Hepatocyte (in vitro differentiated cells): Measurements from ENCODE around the gene NKD1. TPM values are rescaled to one million over a fixed set of nuclear protein-coding genes. Genes with fewer than 3 reads are reported as not detected.

Experiments used
- DNase-seq: peaks from one replicate; pipeline ENCODE4 v3.0.0-alpha.2; 2016; ENCODE audit warnings: low spot score
- H2AFZ ChIP-seq: fragments of 200-600 bp; sonication (generic); 2 replicates; pipeline ENCODE4 v1.6.0; 2016; ENCODE audit warnings: antibody characterized with exemption, mild to moderate bottlenecking
- H3K27ac ChIP-seq: fragments of 200-600 bp; sonication (generic); 2 replicates; pipeline ENCODE4 v1.5.1; 2016; ENCODE audit warnings: mild to moderate bottlenecking
- H3K27me3 ChIP-seq: fragments of 200-600 bp; sonication (generic); 2 replicates; pipeline ENCODE4 v1.6.1; 2016
- H3K36me3 ChIP-seq: fragments of 200-600 bp; sonication (generic); replicated peaks from 2 replicates; pipeline ENCODE4 v1.5.1; 2016; ENCODE audit warnings: low read depth; ENCODE audit not compliant: insufficient read depth
- H3K4me1 ChIP-seq: fragments of 200-600 bp; sonication (generic); 2 replicates; pipeline ENCODE4 v1.5.1; 2016; ENCODE audit warnings: mild to moderate bottlenecking, moderate library complexity; ENCODE audit not compliant: insufficient read depth
- H3K4me2 ChIP-seq: fragments of 200-600 bp; sonication (generic); 2 replicates; pipeline ENCODE4 v1.6.0; 2016
- H3K4me3 ChIP-seq: fragments of 200-600 bp; sonication (generic); 2 replicates; pipeline ENCODE4 v1.5.1; 2016; ENCODE audit warnings: mild to moderate bottlenecking
- H3K79me2 ChIP-seq: fragments of 200-600 bp; sonication (generic); 2 replicates; pipeline ENCODE4 v1.6.0; 2017; ENCODE audit warnings: mild to moderate bottlenecking
- H3K9me2 ChIP-seq: fragments of 200-600 bp; sonication (generic); replicated peaks from 2 replicates; pipeline ENCODE4 v1.6.0; 2017; ENCODE audit warnings: mild to moderate bottlenecking; ENCODE audit not compliant: insufficient read depth
- H3K9me3 ChIP-seq: fragments of 200-600 bp; sonication (generic); 2 replicates; pipeline ENCODE4 v1.5.1; 2016; ENCODE audit warnings: low read depth, mild to moderate bottlenecking
- H4K20me1 ChIP-seq: fragments of 200-600 bp; sonication (generic); 2 replicates; pipeline ENCODE4 v1.6.0; 2016; ENCODE audit warnings: mild to moderate bottlenecking; ENCODE audit not compliant: insufficient read depth, poor library complexity, severe bottlenecking
- EZH2 ChIP-seq: fragments of 200-600 bp; sonication (generic); IDR thresholded peaks from 2 replicates; pipeline ENCODE4 v1.6.1; 2016; ENCODE audit warnings: antibody characterized with exemption, mild to moderate bottlenecking, borderline replicate concordance
- EZH2phosphoT487 ChIP-seq: fragments of 200-600 bp; sonication (generic); IDR thresholded peaks from one replicate; pipeline ENCODE4 v1.6.1; 2018; ENCODE audit warnings: antibody characterized with exemption, mild to moderate bottlenecking, low read depth, moderate library complexity; ENCODE audit not compliant: unreplicated experiment, severe bottlenecking
- WGBS: methylation state at CpG from one replicate; pipeline ENCODE4 v1.1.6; 2016; ENCODE audit warnings: low lambda C conversion rate; ENCODE audit errors: missing lambda C conversion rate; 5-methylcytosine and 5-hydroxymethylcytosine counted together
- polyA plus RNA-seq: library from polyadenylated mRNA; unstranded; fragments of >200 nt; fragmentation: Nextera tagmentation; extraction: Ambion mirVana; gene quantifications from 2 replicates; pipeline ENCODE4 v1.2.1, GENCODE V29; 2016
- total RNA-seq: library from RNA; depleted of rRNA; stranded (reverse); fragments of >200 nt; gene quantifications from 2 replicates; pipeline ENCODE4 v1.2.3, GENCODE V29; 2014
- TF ChIP-seq, protein P1 (sequence below): fragments of 200-600 bp; sonication (generic); IDR thresholded peaks from 2 replicates; pipeline ENCODE4 v1.5.1; 2016; ENCODE audit warnings: antibody characterized with exemption, mild to moderate bottlenecking; ENCODE audit not compliant: poor library complexity

Gene NKD1
- total and polyA plus RNA-seq, 2 experiments from 2014 or later, result 5.9 to 26.3 TPM

DNA sequence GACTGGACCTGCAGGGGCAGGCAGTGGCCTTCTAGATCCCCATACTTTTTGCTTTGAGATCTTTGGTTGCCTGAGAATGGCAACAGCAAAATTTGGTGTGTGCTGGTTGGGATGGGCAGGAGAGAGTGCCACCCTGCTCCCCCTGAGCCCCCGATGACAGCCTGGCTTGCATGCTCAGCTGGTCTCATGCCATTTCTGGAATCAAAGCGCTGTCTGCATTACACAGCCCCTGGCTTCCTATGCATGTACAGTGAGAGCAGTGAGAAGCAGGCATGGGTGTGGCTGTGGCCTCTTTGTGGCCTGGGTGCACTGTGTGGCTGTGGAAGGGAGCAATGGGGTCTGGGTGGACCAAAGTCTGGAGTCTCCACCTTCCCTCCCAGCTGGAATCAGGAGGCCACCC, 47.7 kb downstream of the NKD1 start:
- H3K27me3 ChIP-seq, result no peaks in the 10 kb centered on the region
- H3K4me1 ChIP-seq, result peaks cover 9% of the 10 kb centered on the region
- H2AFZ ChIP-seq, result no peak overlapping the region
- DNase-seq, result no peak
- no peak overlapping the region for H3K4me3 ChIP-seq
- no peaks in the 10 kb centered on the region for H3K9me2 ChIP-seq
- no peaks in the 10 kb centered on the region for H3K79me2 ChIP-seq
- TF ChIP-seq EZH2 (no peak), EZH2phosphoT487 (no peak)
- TF ChIP-seq, protein P1, sequence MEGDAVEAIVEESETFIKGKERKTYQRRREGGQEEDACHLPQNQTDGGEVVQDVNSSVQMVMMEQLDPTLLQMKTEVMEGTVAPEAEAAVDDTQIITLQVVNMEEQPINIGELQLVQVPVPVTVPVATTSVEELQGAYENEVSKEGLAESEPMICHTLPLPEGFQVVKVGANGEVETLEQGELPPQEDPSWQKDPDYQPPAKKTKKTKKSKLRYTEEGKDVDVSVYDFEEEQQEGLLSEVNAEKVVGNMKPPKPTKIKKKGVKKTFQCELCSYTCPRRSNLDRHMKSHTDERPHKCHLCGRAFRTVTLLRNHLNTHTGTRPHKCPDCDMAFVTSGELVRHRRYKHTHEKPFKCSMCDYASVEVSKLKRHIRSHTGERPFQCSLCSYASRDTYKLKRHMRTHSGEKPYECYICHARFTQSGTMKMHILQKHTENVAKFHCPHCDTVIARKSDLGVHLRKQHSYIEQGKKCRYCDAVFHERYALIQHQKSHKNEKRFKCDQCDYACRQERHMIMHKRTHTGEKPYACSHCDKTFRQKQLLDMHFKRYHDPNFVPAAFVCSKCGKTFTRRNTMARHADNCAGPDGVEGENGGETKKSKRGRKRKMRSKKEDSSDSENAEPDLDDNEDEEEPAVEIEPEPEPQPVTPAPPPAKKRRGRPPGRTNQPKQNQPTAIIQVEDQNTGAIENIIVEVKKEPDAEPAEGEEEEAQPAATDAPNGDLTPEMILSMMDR, result no peak
- H4K20me1 ChIP-seq, result no peaks in the 10 kb centered on the region
- no peaks in the 10 kb centered on the region for H3K9me3 ChIP-seq
- H3K4me2 ChIP-seq, result no peak overlapping the region
- WGBS, result 100% methylated on average over 2 of the region's 2 CpGs
- H3K27ac ChIP-seq, result no peak overlapping the region
- no peaks in the 10 kb centered on the region for H3K36me3 ChIP-seq

DNA sequence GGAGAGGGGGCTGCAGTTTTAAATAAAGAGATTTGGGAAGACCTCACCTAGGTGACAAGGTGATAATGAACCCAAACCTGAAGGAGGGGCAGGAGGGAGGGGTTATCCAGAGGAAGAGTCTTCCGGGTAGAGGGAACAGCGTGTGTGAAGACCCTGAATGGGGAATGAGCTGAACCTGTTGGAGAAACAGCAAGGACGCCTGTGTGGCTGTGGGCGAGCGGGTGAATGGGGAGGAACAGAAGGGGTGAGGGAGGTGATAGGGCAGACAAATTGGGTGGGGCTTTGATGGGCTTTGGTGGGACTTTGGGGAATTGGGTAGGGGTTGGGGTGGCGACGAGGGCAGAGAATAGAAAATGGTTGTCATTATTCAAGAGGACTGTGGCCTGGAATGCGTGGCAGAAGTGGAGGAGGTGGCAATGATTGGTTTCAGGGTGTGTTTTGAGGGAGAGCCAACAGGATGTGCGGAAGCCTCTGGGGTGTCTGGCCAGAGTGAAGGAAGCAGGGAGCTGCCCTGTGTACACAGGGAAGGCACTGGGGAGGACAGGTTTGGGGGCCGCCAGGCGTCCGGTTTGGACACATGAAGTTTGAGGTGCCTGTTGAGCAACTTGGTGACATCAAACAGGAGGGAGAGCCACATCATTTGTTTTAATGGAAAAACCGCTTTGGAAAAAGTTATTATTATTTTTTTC, 48.7 kb downstream of the NKD1 start:
- DNase-seq, result no peak
- no peak overlapping the region for H3K27ac ChIP-seq
- no peak overlapping the region for H2AFZ ChIP-seq
- H3K79me2 ChIP-seq, result no peaks in the 10 kb centered on the region
- H3K4me2 ChIP-seq, result no peak overlapping the region
- no peaks in the 10 kb centered on the region for H3K9me3 ChIP-seq
- WGBS, result 94% methylated on average over 13 of the region's 13 CpGs
- TF ChIP-seq EZH2phosphoT487, result no peak
- TF ChIP-seq EZH2, result no peak
- TF ChIP-seq, protein P1, result no peak
- no peaks in the 10 kb centered on the region for H3K36me3 ChIP-seq
- no peaks in the 10 kb centered on the region for H4K20me1 ChIP-seq
- no peak overlapping the region for H3K4me3 ChIP-seq
- no peaks in the 10 kb centered on the region for H3K27me3 ChIP-seq
- H3K4me1 ChIP-seq, result peaks cover 17% of the 10 kb centered on the region
- H3K9me2 ChIP-seq, result no peaks in the 10 kb centered on the region

DNA sequence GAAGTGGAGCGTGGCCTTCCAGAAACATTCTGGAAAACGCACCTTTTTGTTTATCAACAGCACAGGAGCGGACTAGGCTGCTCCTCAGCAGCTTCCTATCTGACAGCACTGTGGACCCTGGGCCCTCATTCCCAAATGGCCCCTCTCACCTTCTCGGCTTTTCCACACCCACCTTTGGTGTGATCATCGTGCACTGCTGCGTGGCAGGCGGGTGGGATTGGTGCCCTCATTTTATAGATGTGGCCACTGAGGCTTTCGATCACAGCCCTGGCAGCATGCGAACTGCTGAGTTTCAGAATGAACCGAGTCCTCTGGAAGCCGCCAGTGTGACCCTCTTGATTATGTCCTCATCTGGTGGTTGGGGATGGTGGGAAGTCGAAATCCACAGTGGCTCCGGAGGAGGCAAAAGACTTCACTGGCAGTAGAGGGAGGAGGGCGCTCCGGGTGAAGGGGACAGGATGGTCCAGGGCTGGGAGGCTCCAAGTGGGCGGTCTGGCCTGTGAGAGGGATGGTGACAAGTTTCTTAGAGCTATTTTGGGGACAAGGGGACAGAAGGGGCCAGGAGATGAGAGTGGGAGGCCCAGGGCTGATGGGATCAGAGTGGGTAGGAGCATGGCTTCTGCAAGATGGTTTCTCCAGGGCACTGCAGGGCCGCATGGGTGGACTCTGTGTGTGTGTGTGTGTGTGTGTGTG, 49.5 kb downstream of the NKD1 start:
- TF ChIP-seq EZH2, result no peak
- TF ChIP-seq, protein P1, result no peak
- no peak for TF ChIP-seq EZH2phosphoT487
- peaks cover 18% of the 10 kb centered on the region for H3K4me1 ChIP-seq
- no peaks in the 10 kb centered on the region for H3K9me2 ChIP-seq
- no peaks in the 10 kb centered on the region for H3K27me3 ChIP-seq
- no peak for DNase-seq
- H3K36me3 ChIP-seq, result no peaks in the 10 kb centered on the region
- no peaks in the 10 kb centered on the region for H3K9me3 ChIP-seq
- H3K27ac ChIP-seq, result no peak overlapping the region
- no peak overlapping the region for H3K4me3 ChIP-seq
- 96% methylated on average over 17 of the region's 17 CpGs for WGBS
- H3K4me2 ChIP-seq, result no peak overlapping the region
- no peaks in the 10 kb centered on the region for H3K79me2 ChIP-seq
- H2AFZ ChIP-seq, result no peak overlapping the region
- no peaks in the 10 kb centered on the region for H4K20me1 ChIP-seq
